ENCODE data around the gene PSD.

PSD gene

GRCh38 chr10:102433619-102434046 lies 15.0 kb upstream of the PSD start:
- peaks cover 2% of the 10 kb centered on the region; the same call in 1 of the 2 replicates for H3K27me3 ChIP-seq (ENCODE audit: low read depth)
- in situ Hi-C loops (cut with MboI; ENCODE audit: low sequenced_read_pairs), result no loop called here
- H3K9me3 ChIP-seq, result no peaks in the 10 kb centered on the region
- H3K4me3 ChIP-seq, result no peak overlapping the region
- H3K4me1 ChIP-seq, result no peaks in the 10 kb centered on the region
- no peaks in the 10 kb centered on the region; the same call in 1 of the 2 replicates for H3K36me3 ChIP-seq (replicated peaks)
- no peak for DNase-seq (ENCODE audit: low spot score in 2 of 2)

DNA sequence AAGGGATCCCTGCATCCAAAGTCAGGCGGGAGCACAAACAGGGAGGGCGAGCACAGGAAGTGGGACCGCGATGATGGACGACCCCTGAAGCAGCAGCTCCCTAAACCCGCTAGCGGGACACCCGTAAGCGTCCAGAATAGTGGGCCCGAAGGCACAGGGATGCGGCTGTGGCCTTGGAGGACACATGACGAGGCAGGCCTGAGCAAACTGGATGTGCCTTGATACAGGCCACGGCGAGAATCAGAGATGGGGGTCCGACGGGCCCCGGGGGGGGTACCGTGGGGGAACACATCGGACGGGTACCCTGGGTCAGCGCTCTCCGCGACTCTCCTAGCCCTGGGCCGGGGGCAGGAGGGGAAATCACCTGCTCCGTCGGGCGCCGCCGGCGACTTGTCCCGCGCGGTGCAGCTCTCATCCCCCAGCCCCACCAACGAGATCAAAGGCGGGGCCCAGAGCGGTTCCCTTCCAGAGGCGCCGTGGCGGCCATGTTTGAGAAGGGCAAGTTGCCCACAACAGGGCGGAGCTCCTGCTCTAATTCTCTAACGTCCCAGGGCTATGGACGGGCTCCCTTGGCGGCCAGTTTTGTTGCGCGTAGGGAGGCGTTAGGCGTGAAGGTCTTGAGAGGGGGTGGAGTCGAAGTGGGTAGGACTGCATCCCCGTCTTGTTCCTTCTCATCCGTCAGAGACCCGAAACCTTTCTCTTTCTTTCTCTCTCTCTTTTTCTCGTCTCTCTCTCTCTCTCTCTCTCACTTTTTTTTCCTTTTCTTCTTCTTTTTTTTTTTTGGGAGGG lies 13.8 kb upstream of the PSD start, which contains the start of gene CUEDC2:
TSS of gene CUEDC2 (minus strand) at position 413 of the 789 bp plus-strand sequence. CDS start 7,386 bp downstream, outside the sequence.
- H3K9me3 ChIP-seq, result no peaks in the 10 kb centered on the region
- H3K27me3 ChIP-seq (ENCODE audit: low read depth), result peaks cover 2% of the 10 kb centered on the region; the same call in 1 of the 2 replicates
- in situ Hi-C loops (cut with MboI; ENCODE audit: low sequenced_read_pairs), result no loop called here
- DNase-seq (ENCODE audit: low spot score in 2 of 2), result peak; percentile 95 to 98
- H3K4me3 ChIP-seq, result peak within 1 kb of the TSS; percentile 73
- no peaks in the 10 kb centered on the region for H3K4me1 ChIP-seq
- no peaks in the 10 kb centered on the region; the same call in 1 of the 2 replicates for H3K36me3 ChIP-seq (replicated peaks)

DNA sequence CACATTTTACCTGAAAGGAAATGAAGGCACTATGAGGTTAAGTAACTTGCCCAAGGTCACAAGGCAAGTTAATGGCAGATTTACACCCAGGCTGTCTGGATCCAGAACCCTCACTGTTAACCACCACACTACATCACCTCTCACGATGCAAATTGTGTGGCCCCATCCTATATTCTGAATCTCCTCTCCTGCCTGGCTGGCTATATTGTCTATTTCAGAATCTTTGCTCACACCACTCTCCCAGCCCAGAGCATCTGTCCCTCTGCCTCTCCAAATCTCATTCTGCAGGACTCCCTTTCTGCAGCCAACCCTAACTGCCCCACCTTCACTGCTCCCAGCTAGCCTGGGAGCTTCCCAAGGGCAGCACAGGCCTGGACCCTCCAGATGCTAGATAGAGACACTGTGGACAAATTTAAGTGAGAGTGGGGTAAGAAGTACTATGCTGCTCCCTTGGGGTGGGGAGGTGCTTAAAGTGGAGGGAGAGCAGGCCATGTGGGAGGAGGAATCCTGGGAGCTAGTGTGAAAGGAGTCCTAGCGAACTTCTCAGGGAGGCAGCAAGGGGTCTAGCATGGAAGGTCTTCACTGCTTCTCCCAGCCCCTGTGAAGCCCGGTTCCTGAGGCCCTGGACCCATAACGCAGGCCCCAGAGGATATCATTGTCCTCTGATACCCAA lies 13.0 kb upstream of the PSD start:
- DNase-seq (ENCODE audit: low spot score in 2 of 2), result peak; percentile 52 to 65
- in situ Hi-C loops (cut with MboI; ENCODE audit: low sequenced_read_pairs), result no loop called here
- no peaks in the 10 kb centered on the region; the same call in 1 of the 2 replicates for H3K36me3 ChIP-seq (replicated peaks)
- H3K9me3 ChIP-seq, result no peaks in the 10 kb centered on the region
- H3K27me3 ChIP-seq (ENCODE audit: low read depth), result peaks cover 2% of the 10 kb centered on the region; the same call in 1 of the 2 replicates
- no peaks in the 10 kb centered on the region for H3K4me1 ChIP-seq
- peak overlapping the region; percentile 73 for H3K4me3 ChIP-seq

DNA sequence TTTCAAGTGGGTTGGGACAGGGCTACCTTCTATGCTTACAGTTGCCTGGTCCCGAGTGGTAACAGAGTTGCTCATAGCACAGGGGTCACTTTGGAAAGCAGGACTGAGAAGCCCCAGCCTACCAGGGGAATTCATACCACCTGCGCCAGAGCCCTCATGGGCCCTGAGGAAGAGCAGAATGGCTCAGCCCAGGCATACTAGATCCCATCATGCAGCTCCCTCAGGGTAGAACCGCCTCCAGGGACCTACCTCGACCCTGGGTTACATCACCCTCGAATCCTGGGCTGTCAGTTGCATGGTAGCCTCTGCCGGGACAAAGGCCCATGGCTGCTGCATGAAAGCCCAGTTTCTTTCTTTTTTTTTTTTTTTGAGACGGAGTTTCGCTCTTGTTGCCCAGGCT lies 10.9 kb upstream of the PSD start:
- H3K4me3 ChIP-seq, result no peak overlapping the region
- no peaks in the 10 kb centered on the region for H3K9me3 ChIP-seq
- no peaks in the 10 kb centered on the region for H3K27me3 ChIP-seq (ENCODE audit: low read depth)
- peaks cover 5% of the 10 kb centered on the region for H3K36me3 ChIP-seq (replicated peaks)
- in situ Hi-C loops (cut with MboI; ENCODE audit: low sequenced_read_pairs), result no loop called here
- DNase-seq (ENCODE audit: low spot score in 2 of 2), result no peak
- H3K4me1 ChIP-seq, result no peaks in the 10 kb centered on the region

DNA sequence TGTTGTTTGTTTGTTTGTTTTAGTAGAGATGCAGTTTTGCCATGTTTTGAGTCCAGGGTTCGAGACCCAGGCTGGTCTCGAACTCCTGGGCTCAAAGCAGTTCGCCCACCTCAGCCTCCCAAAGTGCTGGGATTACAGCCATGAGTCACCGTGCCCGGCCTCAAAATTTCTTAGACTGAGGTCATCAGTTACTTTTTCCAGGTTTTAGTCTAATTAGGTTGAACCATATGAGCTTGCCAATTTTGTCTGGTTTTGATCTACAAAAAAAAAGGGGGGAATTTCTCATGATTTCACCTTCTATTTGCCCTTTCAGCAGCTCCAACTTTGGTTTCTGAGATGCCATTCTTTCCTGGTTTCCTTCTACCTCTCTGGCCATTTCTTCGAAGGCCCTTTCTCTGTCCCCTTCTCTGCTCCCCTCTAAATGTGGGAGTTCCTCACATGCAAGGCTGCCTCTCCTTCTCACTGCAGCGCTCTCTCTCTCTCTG lies 8.3 kb upstream of the PSD start:
- in situ Hi-C loops (cut with MboI; ENCODE audit: low sequenced_read_pairs), result no loop called here
- DNase-seq (ENCODE audit: low spot score in 2 of 2), result no peak
- H3K4me1 ChIP-seq, result peaks cover 9% of the 10 kb centered on the region; the same call in 1 of the 2 replicates
- no peaks in the 10 kb centered on the region for H3K27me3 ChIP-seq (ENCODE audit: low read depth)
- no peaks in the 10 kb centered on the region for H3K9me3 ChIP-seq
- H3K36me3 ChIP-seq (replicated peaks), result peaks cover 20% of the 10 kb centered on the region
- H3K4me3 ChIP-seq, result no peak overlapping the region

- peaks cover 20% of the 10 kb centered on the region for H3K36me3 ChIP-seq (replicated peaks)
- peaks cover 9% of the 10 kb centered on the region; the same call in 1 of the 2 replicates for H3K4me1 ChIP-seq
- H3K9me3 ChIP-seq, result no peaks in the 10 kb centered on the region
- in situ Hi-C loops (cut with MboI; ENCODE audit: low sequenced_read_pairs), result no loop called here
- DNase-seq (ENCODE audit: low spot score in 2 of 2), result no peak
- H3K4me3 ChIP-seq, result no peak overlapping the region
- no peaks in the 10 kb centered on the region for H3K27me3 ChIP-seq (ENCODE audit: low read depth)
Measured at GRCh38 chr10:102425444-102425843, 6.9 kb upstream of the PSD start.

DNA sequence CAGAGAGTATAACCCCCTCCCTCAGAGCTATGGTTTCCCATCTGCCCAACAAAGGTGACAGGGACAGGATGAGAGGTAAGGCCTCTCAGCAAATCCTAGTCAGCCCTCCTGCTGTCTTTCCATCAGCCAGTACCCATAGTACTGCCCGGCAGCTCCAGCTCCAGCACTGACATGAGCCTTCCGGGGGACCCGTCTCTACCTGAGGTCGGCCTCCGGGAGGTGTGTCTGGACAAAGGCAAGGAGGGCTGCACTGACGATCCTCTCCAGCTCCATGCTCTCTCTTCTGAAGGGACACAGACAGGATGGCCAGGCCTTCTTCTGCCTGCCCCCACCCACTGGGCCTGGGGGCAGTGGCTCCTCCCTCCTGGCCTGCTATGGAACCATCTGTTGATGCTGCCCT lies 6.3 kb upstream of the PSD start:
- Histone ChIP-seq H3K4me1 (peaks cover 11% of the 10 kb centered on the region; the same call in 1 of the 2 replicates), H3K9me3 (no peaks in the 10 kb centered on the region), H3K36me3 (replicated peaks) (peaks cover 20% of the 10 kb centered on the region), H3K4me3 (no peak overlapping the region), H3K27me3 (ENCODE audit: low read depth) (no peaks in the 10 kb centered on the region)
- no peak for DNase-seq (ENCODE audit: low spot score in 2 of 2)
- in situ Hi-C loops (cut with MboI; ENCODE audit: low sequenced_read_pairs), result no loop called here

DNA sequence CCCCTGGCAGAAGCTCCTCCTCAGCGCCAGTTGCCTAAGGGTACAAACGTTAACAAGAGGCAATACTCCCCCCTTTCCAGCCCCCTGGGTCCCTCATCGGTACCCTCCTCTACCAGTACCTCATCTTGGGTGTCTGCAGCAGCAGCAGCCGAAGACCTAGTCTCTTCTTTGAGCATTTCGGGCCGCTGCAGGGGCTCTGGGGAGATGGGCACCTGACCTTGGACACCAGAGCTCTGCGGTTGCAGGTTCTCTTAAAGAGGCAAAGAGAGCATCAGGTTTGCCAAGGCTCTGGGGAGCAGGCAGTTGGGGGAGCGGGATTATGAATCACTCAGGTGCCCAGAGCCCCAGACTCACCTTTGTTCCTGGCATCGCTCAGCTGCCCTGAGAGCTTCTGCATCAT lies 5.6 kb upstream of the PSD start:
- Histone ChIP-seq H3K4me1 (peaks cover 17% of the 10 kb centered on the region), H3K27me3 (ENCODE audit: low read depth) (no peaks in the 10 kb centered on the region), H3K9me3 (no peaks in the 10 kb centered on the region), H3K36me3 (replicated peaks) (peaks cover 20% of the 10 kb centered on the region), H3K4me3 (no peak overlapping the region)
- in situ Hi-C loops (cut with MboI; ENCODE audit: low sequenced_read_pairs), result no loop called here
- DNase-seq (ENCODE audit: low spot score in 2 of 2), result no peak

- Histone ChIP-seq H3K36me3 (replicated peaks) (peaks cover 20% of the 10 kb centered on the region), H3K4me1 (peaks cover 19% of the 10 kb centered on the region), H3K9me3 (no peaks in the 10 kb centered on the region), H3K27me3 (ENCODE audit: low read depth) (no peaks in the 10 kb centered on the region), H3K4me3 (no peak overlapping the region)
- in situ Hi-C loops (cut with MboI; ENCODE audit: low sequenced_read_pairs), result no loop called here
- DNase-seq (ENCODE audit: low spot score in 2 of 2), result no peak
Measured at GRCh38 chr10:102423372-102423968, 4.9 kb upstream of the PSD start.

DNA sequence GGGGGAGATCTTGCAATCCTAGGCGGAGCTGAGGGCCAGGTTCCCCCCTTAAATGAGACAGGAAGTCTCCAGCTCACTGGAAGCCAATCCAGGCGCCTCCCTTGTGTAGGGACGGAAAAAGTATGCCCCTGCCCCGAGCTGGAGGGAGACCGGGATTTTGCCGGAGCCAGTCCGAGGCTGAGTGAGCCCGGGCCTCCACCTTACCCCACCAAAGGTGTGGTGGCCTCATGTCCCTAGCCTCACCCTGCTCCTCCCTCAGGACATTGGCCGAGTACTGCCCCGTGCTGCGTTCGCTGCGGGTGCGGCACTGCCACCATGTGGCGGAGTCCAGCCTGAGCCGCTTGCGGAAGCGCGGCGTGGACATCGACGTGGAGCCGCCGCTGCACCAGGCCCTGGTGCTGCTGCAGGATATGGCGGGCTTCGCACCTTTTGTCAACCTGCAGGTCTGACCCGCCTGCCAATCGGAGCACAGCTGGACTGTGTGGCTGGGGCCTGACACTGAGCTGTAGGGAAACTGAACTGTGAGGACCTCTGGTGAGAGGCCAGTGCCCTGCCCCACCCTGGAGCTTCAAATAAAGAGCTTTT lies 4.1 kb upstream of the PSD start:
- H3K9me3 ChIP-seq, result no peaks in the 10 kb centered on the region
- in situ Hi-C loops (cut with MboI; ENCODE audit: low sequenced_read_pairs), result no loop called here
- peak overlapping the region; percentile 81 for H3K4me3 ChIP-seq
- H3K27me3 ChIP-seq (ENCODE audit: low read depth), result no peaks in the 10 kb centered on the region
- peak; percentile 87 to 92 for DNase-seq (ENCODE audit: low spot score in 2 of 2)
- peaks cover 19% of the 10 kb centered on the region for H3K4me1 ChIP-seq
- peaks cover 20% of the 10 kb centered on the region for H3K36me3 ChIP-seq (replicated peaks)

DNA sequence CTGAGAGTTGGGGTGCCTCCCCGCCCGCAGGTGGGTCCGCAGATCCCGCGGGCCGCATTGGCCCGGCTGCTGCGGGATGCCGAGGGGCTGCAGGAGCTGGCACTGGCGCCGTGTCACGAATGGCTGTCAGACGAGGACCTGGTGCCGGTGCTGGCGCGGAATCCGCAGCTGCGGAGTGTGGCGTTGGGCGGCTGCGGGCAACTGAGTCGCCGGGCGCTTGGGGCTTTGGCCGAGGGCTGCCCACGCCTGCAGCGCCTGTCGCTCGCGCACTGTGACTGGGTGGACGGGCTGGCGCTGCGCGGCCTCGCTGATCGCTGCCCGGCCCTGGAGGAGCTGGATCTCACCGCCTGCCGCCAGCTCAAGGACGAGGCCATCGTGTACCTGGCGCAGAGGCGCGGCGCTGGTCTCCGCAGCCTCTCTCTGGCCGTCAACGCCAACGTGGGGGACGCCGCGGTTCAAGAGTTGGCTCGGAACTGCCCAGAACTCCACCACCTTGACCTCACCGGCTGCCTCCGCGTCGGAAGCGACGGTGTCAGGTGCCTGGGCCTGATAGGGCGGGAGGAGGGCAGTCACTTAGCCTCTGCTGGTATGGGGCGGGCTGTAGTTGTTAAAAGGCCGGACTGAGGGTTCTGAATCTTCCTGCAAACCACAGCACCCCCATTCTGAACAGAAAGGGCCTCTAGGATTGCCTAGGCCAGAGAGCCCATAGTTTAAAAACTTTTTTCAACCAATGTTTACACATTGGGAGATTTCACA lies 3.4 kb upstream of the PSD start:
- peak overlapping the region; percentile 81 for H3K4me3 ChIP-seq
- in situ Hi-C loops (cut with MboI; ENCODE audit: low sequenced_read_pairs), result no loop called here
- no peaks in the 10 kb centered on the region for H3K27me3 ChIP-seq (ENCODE audit: low read depth)
- peak in 1 of 2 experiments; percentile 50 for DNase-seq (ENCODE audit: low spot score in 2 of 2)
- peaks cover 19% of the 10 kb centered on the region for H3K4me1 ChIP-seq
- no peaks in the 10 kb centered on the region for H3K9me3 ChIP-seq
- peaks cover 20% of the 10 kb centered on the region for H3K36me3 ChIP-seq (replicated peaks)

GRCh38 chr10:102421507-102421756 lies 2.8 kb upstream of the PSD start:
- no peaks in the 10 kb centered on the region for H3K9me3 ChIP-seq
- H3K27me3 ChIP-seq (ENCODE audit: low read depth), result no peaks in the 10 kb centered on the region
- in situ Hi-C loops (cut with MboI; ENCODE audit: low sequenced_read_pairs), result no loop called here
- no peak for DNase-seq (ENCODE audit: low spot score in 2 of 2)
- H3K4me1 ChIP-seq, result peaks cover 19% of the 10 kb centered on the region
- H3K36me3 ChIP-seq (replicated peaks), result peaks cover 20% of the 10 kb centered on the region
- peak overlapping the region; percentile 81 for H3K4me3 ChIP-seq

Data from HAP-1 (cell line).